HepG2 (cell line): Measurements from ENCODE around the gene PHRF1. TPM values are rescaled to one million over a fixed set of nuclear protein-coding genes. Genes with fewer than 3 reads are reported as not detected.

Experiments used
- ADNP ChIP-seq: sonication (generic); formaldehyde crosslinking; IDR thresholded peaks from 2 replicates; pipeline ENCODE4 v1.4.0; 2020; ENCODE audit warnings: missing genetic modification reagents
- AFF4 ChIP-seq: sonication (generic); formaldehyde crosslinking; IDR thresholded peaks from 2 replicates; pipeline ENCODE4 v1.4.0; 2020; ENCODE audit warnings: missing genetic modification reagents
- BRCA1 ChIP-seq: sonication (generic); formaldehyde crosslinking; IDR thresholded peaks from 2 replicates; pipeline ENCODE4 v1.4.0; 2020; ENCODE audit warnings: missing genetic modification reagents
- DNMT1 ChIP-seq: sonication (generic); formaldehyde crosslinking; IDR thresholded peaks from 2 replicates; pipeline ENCODE4 v1.5.1; 2020; ENCODE audit warnings: mild to moderate bottlenecking, missing genetic modification reagents
- E2F1 ChIP-seq: sonication (generic); formaldehyde crosslinking; IDR thresholded peaks from 2 replicates; pipeline ENCODE4 v1.5.0; 2020; ENCODE audit warnings: missing genetic modification reagents
- ELF3 ChIP-seq: IDR thresholded peaks from 2 replicates; pipeline ENCODE4 v1.6.1; 2016; ENCODE audit warnings: missing genetic modification reagents, missing compliant biosample characterization
- HOXA7 ChIP-seq: sonication (generic); formaldehyde crosslinking; IDR thresholded peaks from 2 replicates; pipeline ENCODE4 v1.8.1; 2022; ENCODE audit warnings: mild to moderate bottlenecking, missing genetic modification reagents, moderate library complexity
- KAT8 ChIP-seq: IDR thresholded peaks from 2 replicates; pipeline ENCODE4 v1.6.1; 2016; ENCODE audit warnings: missing genetic modification reagents, missing compliant biosample characterization
- PAF1 ChIP-seq: IDR thresholded peaks from 2 replicates; pipeline ENCODE4 v1.6.1; 2016; ENCODE audit warnings: missing genetic modification reagents, missing compliant biosample characterization
- PRPF4 ChIP-seq: fragments of 200-400 bp; formaldehyde crosslinking; IDR thresholded peaks from 2 replicates; pipeline ENCODE4 v1.6.1; 2016; ENCODE audit warnings: low read length, low read depth; ENCODE audit not compliant: poor library complexity, severe bottlenecking
- RBM22 ChIP-seq: fragments of 200-400 bp; formaldehyde crosslinking; optimal IDR thresholded peaks from 2 replicates; pipeline ENCODE3; 2017; ENCODE audit warnings: mild to moderate bottlenecking, low read length, moderate library complexity
- REST ChIP-seq, 2 experiments: IDR thresholded peaks; 2 replicates each; pipeline ENCODE4 v1.6.1; 2011 to 2012; ENCODE audit warnings: low read length in 2 of 2, borderline replicate concordance in 1 of 2, low read depth in 1 of 2, mild to moderate bottlenecking in 1 of 2, moderate library complexity in 1 of 2
- SUZ12 ChIP-seq: fragments of 150-350 bp; IDR thresholded peaks from 2 replicates; pipeline ENCODE4 v1.6.1; 2014; ENCODE audit warnings: low read depth, low read length
- TRIM22 ChIP-seq: fragments of 450-650 bp; IDR thresholded peaks from 2 replicates; pipeline ENCODE4 v1.6.1; 2017
- ZFP82 ChIP-seq: sonication (generic); formaldehyde crosslinking; IDR thresholded peaks from 2 replicates; pipeline ENCODE4 v1.5.1; 2020; ENCODE audit warnings: mild to moderate bottlenecking, missing genetic modification reagents, borderline replicate concordance
- ZNF280B ChIP-seq: sonication (generic); formaldehyde crosslinking; IDR thresholded peaks from 2 replicates; pipeline ENCODE4 v1.5.0; 2020; ENCODE audit warnings: missing genetic modification reagents, mild to moderate bottlenecking, borderline replicate concordance
- ZNF326 ChIP-seq: sonication (generic); formaldehyde crosslinking; IDR thresholded peaks from 2 replicates; pipeline ENCODE4 v1.4.0; 2020; ENCODE audit warnings: missing genetic modification reagents, borderline replicate concordance
- ZNF83 ChIP-seq: sonication (generic); formaldehyde crosslinking; IDR thresholded peaks from 2 replicates; pipeline ENCODE4 v1.4.0; 2020; ENCODE audit warnings: missing genetic modification reagents, mild to moderate bottlenecking, borderline replicate concordance
- polyA plus RNA-seq, 8 experiments: library from polyadenylated mRNA; depleted of rRNA in 3 of 8; stranded (reverse) in 7 of 8; unstranded in 1 of 8; fragments of >200 nt; fragmentation: Illumina TruSeq in 4 of 8; extraction: Trizol in 4 of 8; gene quantifications; 2 replicates each; pipeline versions ENCODE4 v1.2.1 to v1.2.3, GENCODE V29; 2011 to 2016; ENCODE audit warnings: low read depth in 4 of 8, missing spikeins in 1 of 8, mixed read lengths in 1 of 8; ENCODE audit not compliant: insufficient read depth in 1 of 8
- total RNA-seq, 5 experiments: library from RNA; depleted of rRNA; stranded (reverse); fragments of >200 nt; fragmentation: Illumina TruSeq; extraction: Trizol; gene quantifications; 2 replicates each; pipeline ENCODE4 v1.2.3, GENCODE V29; 2016; ENCODE audit warnings: low read depth in 1 of 5

The PHRF1 gene
- total and polyA plus RNA-seq, 2 of the 13 experiments (the other 11 are each of a cell fraction or from before 2014, with no cell fraction given), result 8.2 to 16.7 TPM

- TF ChIP-seq ZNF83 (CRISPR knock-in tag) (no peak), RBM22 (peak; percentile 99), PRPF4 (no peak), BRCA1 (CRISPR knock-in tag) (no peak), KAT8 (CRISPR knock-in tag) (no peak), ADNP (CRISPR knock-in tag) (no peak), ZNF280B (CRISPR knock-in tag) (no peak), E2F1 (CRISPR knock-in tag) (no peak), TRIM22 (no peak), AFF4 (CRISPR knock-in tag) (no peak), ZFP82 (CRISPR knock-in tag) (no peak), DNMT1 (CRISPR knock-in tag) (peak; percentile 63; the same call in 1 of the 2 replicates), SUZ12 (no peak), ZNF326 (CRISPR knock-in tag) (no peak), REST (IDR thresholded peaks at IDR 0.05; ENCODE audit: borderline replicate concordance in 1 of 2, low read depth in 1 of 2, low read length in 2 of 2) (no peak), PAF1 (no peak), HOXA7 (CRISPR knock-in tag) (no peak), ELF3 (CRISPR knock-in tag) (no peak; the same call in 1 of the 2 replicates)
These were observed 39.2 kb upstream of the PHRF1 start, which contains the start of gene LRRC56 (continued) for GRCh38 chr11:536841-537621.
